Smooth muscle cell (in vitro differentiated cells): ENCODE results near the gene FAM13C. TPM values are rescaled to one million over a fixed set of nuclear protein-coding genes. Genes with fewer than 3 reads are reported as not detected.

ENCODE experiments used
- DNase-seq: peaks from one replicate; lab custom pipeline; 2025; ENCODE audit not compliant: unreplicated experiment; lab: John Stamatoyannopoulos, UW
- H2AFZ ChIP-seq: fragments of 200-600 bp; sonication (generic); 2 replicates; pipeline ENCODE4 v1.6.0; 2016; ENCODE audit warnings: antibody characterized with exemption, low read depth, mild to moderate bottlenecking
- H3F3A ChIP-seq: fragments of 200-600 bp; sonication (generic); 2 replicates; pipeline ENCODE4 v1.6.0; 2017; ENCODE audit warnings: antibody characterized with exemption, low read depth
- H3K27ac ChIP-seq: fragments of 200-600 bp; sonication (generic); 2 replicates; pipeline ENCODE4 v1.5.1; 2016; ENCODE audit warnings: low read depth, mild to moderate bottlenecking
- H3K27me3 ChIP-seq: fragments of 200-600 bp; sonication (generic); 2 replicates; pipeline ENCODE4 v1.6.1; 2016; ENCODE audit warnings: low read depth, mild to moderate bottlenecking
- H3K36me3 ChIP-seq: fragments of 200-600 bp; sonication (generic); 2 replicates; pipeline ENCODE4 v1.5.1; 2016; ENCODE audit warnings: low read depth
- H3K4me1 ChIP-seq: fragments of 200-600 bp; sonication (generic); 2 replicates; pipeline ENCODE4 v1.5.1; 2016; ENCODE audit warnings: low read depth
- H3K4me2 ChIP-seq: fragments of 200-600 bp; sonication (generic); 2 replicates; pipeline ENCODE4 v1.6.0; 2016; ENCODE audit warnings: mild to moderate bottlenecking
- H3K4me3 ChIP-seq: fragments of 200-600 bp; sonication (generic); 2 replicates; pipeline ENCODE4 v1.5.1; 2016; ENCODE audit warnings: mild to moderate bottlenecking
- H3K79me2 ChIP-seq: fragments of 200-600 bp; sonication (generic); 2 replicates; pipeline ENCODE4 v1.6.0; 2016; ENCODE audit warnings: low read depth, mild to moderate bottlenecking
- H3K9ac ChIP-seq: fragments of 200-600 bp; sonication (generic); 2 replicates; pipeline ENCODE4 v1.6.0; 2016; ENCODE audit warnings: low read depth
- H3K9me3 ChIP-seq: fragments of 200-600 bp; sonication (generic); replicated peaks from 2 replicates; pipeline ENCODE4 v1.5.1; 2016; ENCODE audit warnings: low read depth
- H4K20me1 ChIP-seq: fragments of 200-600 bp; sonication (generic); 2 replicates; pipeline ENCODE4 v1.6.0; 2016; ENCODE audit warnings: low read depth
- WGBS: methylation state at CpG from one replicate; pipeline ENCODE4 v1.1.7; 2016; ENCODE audit warnings: low lambda C conversion rate; 5-methylcytosine and 5-hydroxymethylcytosine counted together
- polyA plus RNA-seq: library from polyadenylated mRNA; unstranded; fragments of >200 nt; fragmentation: Nextera tagmentation; extraction: Ambion mirVana; gene quantifications from 2 replicates; pipeline ENCODE4 v1.2.1, GENCODE V29; 2016
- total RNA-seq: library from RNA; depleted of rRNA; stranded (reverse); fragments of >200 nt; gene quantifications from 2 replicates; pipeline ENCODE4 v1.2.3, GENCODE V29; 2014
- TF ChIP-seq, protein P1 (sequence below): fragments of 200-600 bp; sonication (generic); IDR thresholded peaks from 2 replicates; pipeline ENCODE4 v1.5.1; 2017; ENCODE audit warnings: borderline replicate concordance, mild to moderate bottlenecking, antibody characterized with exemption; ENCODE audit not compliant: insufficient read depth, poor library complexity, severe bottlenecking

The FAM13C gene
- total and polyA plus RNA-seq, 2 experiments from 2014 or later, result not detected

DNA sequence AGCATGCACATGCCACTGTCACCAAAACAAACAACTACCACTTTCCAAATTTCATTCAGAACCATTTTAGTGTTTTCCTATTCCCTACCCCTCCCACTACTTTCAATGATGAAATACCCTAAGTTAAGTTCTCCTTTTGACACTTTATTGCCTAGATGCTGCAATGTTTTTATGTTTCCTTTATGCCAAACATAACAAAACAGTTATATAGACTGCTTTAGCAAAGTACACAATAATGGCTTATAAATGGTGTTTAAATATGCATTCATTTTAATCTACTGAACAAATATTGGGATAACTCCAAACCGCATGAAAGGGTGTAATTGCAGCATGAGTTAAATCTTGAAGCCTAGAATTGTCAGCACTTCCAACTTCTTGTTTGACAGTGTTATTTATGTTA lies 116.7 kb downstream of the FAM13C start:
- Histone ChIP-seq H3F3A (no peaks in the 10 kb centered on the region), H3K27me3 (no peaks in the 10 kb centered on the region)
- TF ChIP-seq, protein P1, sequence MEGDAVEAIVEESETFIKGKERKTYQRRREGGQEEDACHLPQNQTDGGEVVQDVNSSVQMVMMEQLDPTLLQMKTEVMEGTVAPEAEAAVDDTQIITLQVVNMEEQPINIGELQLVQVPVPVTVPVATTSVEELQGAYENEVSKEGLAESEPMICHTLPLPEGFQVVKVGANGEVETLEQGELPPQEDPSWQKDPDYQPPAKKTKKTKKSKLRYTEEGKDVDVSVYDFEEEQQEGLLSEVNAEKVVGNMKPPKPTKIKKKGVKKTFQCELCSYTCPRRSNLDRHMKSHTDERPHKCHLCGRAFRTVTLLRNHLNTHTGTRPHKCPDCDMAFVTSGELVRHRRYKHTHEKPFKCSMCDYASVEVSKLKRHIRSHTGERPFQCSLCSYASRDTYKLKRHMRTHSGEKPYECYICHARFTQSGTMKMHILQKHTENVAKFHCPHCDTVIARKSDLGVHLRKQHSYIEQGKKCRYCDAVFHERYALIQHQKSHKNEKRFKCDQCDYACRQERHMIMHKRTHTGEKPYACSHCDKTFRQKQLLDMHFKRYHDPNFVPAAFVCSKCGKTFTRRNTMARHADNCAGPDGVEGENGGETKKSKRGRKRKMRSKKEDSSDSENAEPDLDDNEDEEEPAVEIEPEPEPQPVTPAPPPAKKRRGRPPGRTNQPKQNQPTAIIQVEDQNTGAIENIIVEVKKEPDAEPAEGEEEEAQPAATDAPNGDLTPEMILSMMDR, result no peak

DNA sequence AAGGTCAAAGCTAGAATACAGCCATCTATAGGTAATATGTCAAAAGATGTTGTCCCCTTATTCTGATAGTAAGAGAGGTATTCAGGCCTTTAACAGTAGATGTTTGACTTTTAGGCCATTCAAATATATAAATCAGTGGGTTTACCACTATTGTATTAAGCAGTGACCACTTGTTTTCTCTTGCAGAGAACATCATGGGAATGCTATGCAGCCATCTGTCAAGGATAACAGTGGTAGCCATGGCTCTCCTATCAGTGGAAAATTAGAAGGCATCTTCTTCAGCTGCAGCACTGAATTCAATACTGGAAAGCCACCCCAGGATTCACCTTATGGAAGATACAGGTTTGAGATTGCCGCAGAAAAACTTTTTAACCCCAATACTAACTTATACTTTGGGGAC lies 117.5 kb downstream of the FAM13C start:
- H3K27ac ChIP-seq, result no peak overlapping the region
- H3K9ac ChIP-seq, result no peak overlapping the region
- DNase-seq, result no peak
- no peaks in the 10 kb centered on the region for H3K27me3 ChIP-seq
- H3K9me3 ChIP-seq, result no peaks in the 10 kb centered on the region
- no peaks in the 10 kb centered on the region for H3K36me3 ChIP-seq
- TF ChIP-seq, protein P1, result no peak
- no peaks in the 10 kb centered on the region for H3K4me1 ChIP-seq
- H3F3A ChIP-seq, result no peaks in the 10 kb centered on the region
- no peaks in the 10 kb centered on the region for H4K20me1 ChIP-seq
- WGBS, result 92% methylated on average over 1 of the region's 1 CpG
- no peak overlapping the region for H2AFZ ChIP-seq
- no peak overlapping the region for H3K4me3 ChIP-seq
- H3K79me2 ChIP-seq, result no peaks in the 10 kb centered on the region
- no peak overlapping the region for H3K4me2 ChIP-seq

More for the DNA sequence above, 116.7 kb downstream of the FAM13C start:
- no peak overlapping the region for H2AFZ ChIP-seq
- no peak for DNase-seq
- H4K20me1 ChIP-seq, result no peaks in the 10 kb centered on the region
- H3K4me1 ChIP-seq, result no peaks in the 10 kb centered on the region
- no peaks in the 10 kb centered on the region for H3K9me3 ChIP-seq
- no peak overlapping the region for H3K27ac ChIP-seq
- no peaks in the 10 kb centered on the region for H3K79me2 ChIP-seq
- H3K4me3 ChIP-seq, result no peak overlapping the region
- 100% methylated on average over 1 of the region's 1 CpG for WGBS
- H3K36me3 ChIP-seq, result no peaks in the 10 kb centered on the region
- no peak overlapping the region for H3K9ac ChIP-seq
- no peak overlapping the region for H3K4me2 ChIP-seq

DNA sequence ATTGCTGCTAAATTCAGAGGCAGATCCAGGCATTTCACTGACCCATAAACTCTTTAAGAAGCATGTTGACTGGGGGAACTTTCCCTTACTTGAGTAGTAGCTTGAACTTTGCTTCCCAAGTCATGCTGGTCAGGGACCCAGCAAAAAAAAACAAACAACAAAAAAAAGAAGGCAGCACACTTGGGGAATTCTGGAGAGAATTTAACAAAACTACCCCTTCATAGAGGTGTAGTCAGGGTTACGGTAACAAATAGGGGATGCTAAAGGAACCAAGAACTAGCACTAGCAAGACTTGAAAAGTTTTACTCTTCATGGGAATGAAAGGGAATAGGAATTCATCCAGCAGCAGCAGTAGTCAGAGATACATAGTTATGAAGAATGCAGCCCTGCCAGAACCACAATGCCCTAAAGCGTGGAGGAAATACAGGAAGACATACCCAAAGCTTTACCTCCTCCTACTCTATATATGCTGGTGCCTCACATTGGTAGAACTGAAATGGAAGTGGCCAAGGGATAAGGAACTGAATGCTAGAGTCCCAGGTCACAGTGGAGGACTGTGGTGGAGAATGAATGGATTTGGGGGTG lies 118.6 kb downstream of the FAM13C start:
- H2AFZ ChIP-seq, result no peak overlapping the region
- no peak overlapping the region for H3K27ac ChIP-seq
- 89% methylated on average over 2 of the region's 2 CpGs for WGBS
- no peaks in the 10 kb centered on the region for H4K20me1 ChIP-seq
- no peak overlapping the region for H3K9ac ChIP-seq
- no peaks in the 10 kb centered on the region for H3K9me3 ChIP-seq
- TF ChIP-seq, protein P1, result no peak
- H3K4me2 ChIP-seq, result no peak overlapping the region
- no peaks in the 10 kb centered on the region for H3K79me2 ChIP-seq
- DNase-seq, result no peak
- no peaks in the 10 kb centered on the region for H3K27me3 ChIP-seq
- no peaks in the 10 kb centered on the region for H3F3A ChIP-seq
- H3K4me1 ChIP-seq, result no peaks in the 10 kb centered on the region
- H3K36me3 ChIP-seq, result no peaks in the 10 kb centered on the region
- H3K4me3 ChIP-seq, result no peak overlapping the region

DNA sequence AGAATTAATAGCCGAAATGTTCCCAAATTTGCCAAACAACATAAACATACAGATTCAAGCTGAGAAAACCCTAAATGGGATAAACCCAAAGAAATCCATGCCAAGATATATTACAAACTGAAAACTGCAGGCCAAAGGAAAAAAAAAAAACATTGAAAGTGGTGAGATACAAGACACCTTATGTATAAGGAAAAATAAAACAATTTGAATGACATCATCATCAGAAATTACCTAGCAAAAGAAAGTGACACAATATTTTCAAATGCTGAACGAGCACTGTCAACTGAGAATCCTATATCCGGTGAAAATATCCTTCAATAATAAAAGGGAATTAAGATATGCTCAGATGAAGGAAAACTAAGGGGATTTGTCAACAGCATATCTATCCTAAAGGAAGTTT lies 119.4 kb downstream of the FAM13C start:
- H2AFZ ChIP-seq, result no peak overlapping the region
- H3K27me3 ChIP-seq, result no peaks in the 10 kb centered on the region
- H3K27ac ChIP-seq, result no peak overlapping the region
- H3F3A ChIP-seq, result no peaks in the 10 kb centered on the region
- TF ChIP-seq, protein P1, result no peak
- H3K4me3 ChIP-seq, result no peak overlapping the region
- no peaks in the 10 kb centered on the region for H3K36me3 ChIP-seq
- H4K20me1 ChIP-seq, result no peaks in the 10 kb centered on the region
- no peaks in the 10 kb centered on the region for H3K9me3 ChIP-seq
- 94% methylated on average over 3 of the region's 3 CpGs for WGBS
- no peaks in the 10 kb centered on the region for H3K4me1 ChIP-seq
- DNase-seq, result no peak
- no peak overlapping the region for H3K4me2 ChIP-seq
- no peak overlapping the region for H3K9ac ChIP-seq
- H3K79me2 ChIP-seq, result no peaks in the 10 kb centered on the region
